Glomerular endothelial cell (primary cell): ENCODE results near the gene PTPRE. TPM values are rescaled to one million over a fixed set of nuclear protein-coding genes. Genes with fewer than 3 reads are reported as not detected.
"Not testable (repeated sequence)": the region's sequence is repeated elsewhere in the genome, so short reads cannot be mapped to it uniquely, and the experiment has no call there.

Experiments
- DNase-seq: peaks from one replicate; pipeline ENCODE4 v3.0.0-alpha.2; 2011; ENCODE audit warnings: low read depth, low spot score; ENCODE audit errors: extremely low read depth
- total RNA-seq: library from RNA; depleted of rRNA; stranded (reverse); fragments of >200 nt; gene quantifications from 2 replicates; pipeline ENCODE4 v1.2.3, GENCODE V29; 2015

Gene PTPRE
- total RNA-seq, 1 donor from 2014 or later, result 90.1 TPM

- peak; percentile 69 for DNase-seq
Observed at GRCh38 chr10:127977357-127978009, 70.6 kb downstream of the PTPRE start.

GRCh38 chr10:127978481-127978880 lies 71.6 kb downstream of the PTPRE start:
- DNase-seq, result no peak

GRCh38 chr10:127979045-127979444 lies 72.1 kb downstream of the PTPRE start:
- DNase-seq, result no peak

- no peak for DNase-seq
Observed at GRCh38 chr10:127979566-127979965, 72.7 kb downstream of the PTPRE start.

GRCh38 chr10:127980898-127981297 lies 74.0 kb downstream of the PTPRE start:
- no peak for DNase-seq

- no peak for DNase-seq
Observed at GRCh38 chr10:127982601-127983000, 75.7 kb downstream of the PTPRE start.

GRCh38 chr10:127983344-127984100 lies 76.6 kb downstream of the PTPRE start:
- no peak for DNase-seq

- no peak for DNase-seq
Observed at GRCh38 chr10:127984945-127985344, 78.0 kb downstream of the PTPRE start.

GRCh38 chr10:127986531-127987466 lies 79.9 kb downstream of the PTPRE start:
- DNase-seq, result no peak

GRCh38 chr10:127987467-127988380 lies 80.8 kb downstream of the PTPRE start:
- DNase-seq, result no peak

GRCh38 chr10:127989481-127990012 lies 82.6 kb downstream of the PTPRE start:
- no peak for DNase-seq

GRCh38 chr10:127990132-127990788 lies 83.4 kb downstream of the PTPRE start:
- not testable (repeated sequence) for DNase-seq

- peak; percentile 95 for DNase-seq
Observed at GRCh38 chr10:127990846-127991542, 84.1 kb downstream of the PTPRE start.

GRCh38 chr10:127991543-127992255 lies 84.8 kb downstream of the PTPRE start:
- no peak for DNase-seq

- no peak for DNase-seq
Observed at GRCh38 chr10:127992376-127992775, 85.5 kb downstream of the PTPRE start.

GRCh38 chr10:127993056-127993690 lies 86.3 kb downstream of the PTPRE start:
- DNase-seq, result no peak

- no peak for DNase-seq
Observed at GRCh38 chr10:127995939-127996338, 89.0 kb downstream of the PTPRE start.

- DNase-seq, result no peak
Observed at GRCh38 chr10:127996586-127996985, 89.7 kb downstream of the PTPRE start.
